ENCODE data around the gene GPC3.

GRCh38 chrX:133495464-133496391 is 489.7 kb downstream of the GPC3 start:
- TF ChIP-seq, protein P1, sequence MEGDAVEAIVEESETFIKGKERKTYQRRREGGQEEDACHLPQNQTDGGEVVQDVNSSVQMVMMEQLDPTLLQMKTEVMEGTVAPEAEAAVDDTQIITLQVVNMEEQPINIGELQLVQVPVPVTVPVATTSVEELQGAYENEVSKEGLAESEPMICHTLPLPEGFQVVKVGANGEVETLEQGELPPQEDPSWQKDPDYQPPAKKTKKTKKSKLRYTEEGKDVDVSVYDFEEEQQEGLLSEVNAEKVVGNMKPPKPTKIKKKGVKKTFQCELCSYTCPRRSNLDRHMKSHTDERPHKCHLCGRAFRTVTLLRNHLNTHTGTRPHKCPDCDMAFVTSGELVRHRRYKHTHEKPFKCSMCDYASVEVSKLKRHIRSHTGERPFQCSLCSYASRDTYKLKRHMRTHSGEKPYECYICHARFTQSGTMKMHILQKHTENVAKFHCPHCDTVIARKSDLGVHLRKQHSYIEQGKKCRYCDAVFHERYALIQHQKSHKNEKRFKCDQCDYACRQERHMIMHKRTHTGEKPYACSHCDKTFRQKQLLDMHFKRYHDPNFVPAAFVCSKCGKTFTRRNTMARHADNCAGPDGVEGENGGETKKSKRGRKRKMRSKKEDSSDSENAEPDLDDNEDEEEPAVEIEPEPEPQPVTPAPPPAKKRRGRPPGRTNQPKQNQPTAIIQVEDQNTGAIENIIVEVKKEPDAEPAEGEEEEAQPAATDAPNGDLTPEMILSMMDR (IDR thresholded peaks at IDR 0.05; ENCODE audit: low read depth, low read length, poor library complexity, severe bottlenecking), result no peak
- no peak for TF ChIP-seq EZH2phosphoT487 (IDR thresholded peaks at IDR 0.05; ENCODE audit: borderline replicate concordance, low read length)

Data from DOHH2 (cell line).